Measurements from ENCODE around the gene CNOT11.
A peak's percentile ranks its signal among the peaks of the same experiment; 100 is the strongest.

CNOT11 gene

DNA sequence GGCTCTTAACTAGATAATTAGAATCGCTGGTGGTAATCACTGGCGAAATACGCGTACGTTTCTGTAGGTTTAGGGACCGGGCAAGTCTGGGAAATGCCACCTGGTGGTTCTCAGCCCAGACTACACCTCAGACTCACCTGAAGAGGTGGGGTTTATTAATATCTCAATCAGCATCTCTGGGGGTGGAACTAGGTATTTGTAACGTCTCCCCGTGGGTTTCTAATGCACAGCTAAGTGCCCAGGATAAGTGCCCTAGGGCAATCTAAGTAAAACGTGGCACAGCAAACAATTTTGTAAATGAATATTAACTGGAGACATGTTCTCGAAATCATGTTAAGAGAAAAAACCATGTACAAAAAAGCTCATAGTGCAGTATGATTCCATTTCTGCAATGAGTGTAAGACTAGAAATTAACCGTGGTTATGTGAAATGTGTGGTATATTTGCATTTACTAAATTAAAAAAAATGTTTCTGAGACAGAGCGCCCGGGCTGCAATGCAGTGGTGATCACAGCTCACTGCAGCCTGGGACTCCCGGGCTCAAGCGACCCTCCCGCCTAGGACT, 760 bp upstream of the CNOT11 start:
- TF ChIP-seq, protein P1, sequence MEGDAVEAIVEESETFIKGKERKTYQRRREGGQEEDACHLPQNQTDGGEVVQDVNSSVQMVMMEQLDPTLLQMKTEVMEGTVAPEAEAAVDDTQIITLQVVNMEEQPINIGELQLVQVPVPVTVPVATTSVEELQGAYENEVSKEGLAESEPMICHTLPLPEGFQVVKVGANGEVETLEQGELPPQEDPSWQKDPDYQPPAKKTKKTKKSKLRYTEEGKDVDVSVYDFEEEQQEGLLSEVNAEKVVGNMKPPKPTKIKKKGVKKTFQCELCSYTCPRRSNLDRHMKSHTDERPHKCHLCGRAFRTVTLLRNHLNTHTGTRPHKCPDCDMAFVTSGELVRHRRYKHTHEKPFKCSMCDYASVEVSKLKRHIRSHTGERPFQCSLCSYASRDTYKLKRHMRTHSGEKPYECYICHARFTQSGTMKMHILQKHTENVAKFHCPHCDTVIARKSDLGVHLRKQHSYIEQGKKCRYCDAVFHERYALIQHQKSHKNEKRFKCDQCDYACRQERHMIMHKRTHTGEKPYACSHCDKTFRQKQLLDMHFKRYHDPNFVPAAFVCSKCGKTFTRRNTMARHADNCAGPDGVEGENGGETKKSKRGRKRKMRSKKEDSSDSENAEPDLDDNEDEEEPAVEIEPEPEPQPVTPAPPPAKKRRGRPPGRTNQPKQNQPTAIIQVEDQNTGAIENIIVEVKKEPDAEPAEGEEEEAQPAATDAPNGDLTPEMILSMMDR (IDR thresholded peaks at IDR 0.05; ENCODE audit: low read length, missing control alignments): no peak
- H3K4me3 ChIP-seq (replicated peaks; ENCODE audit: low read depth, low read length): peak overlapping the region; percentile 88
- no peak for DNase-seq (ENCODE audit: low read depth)

DNA sequence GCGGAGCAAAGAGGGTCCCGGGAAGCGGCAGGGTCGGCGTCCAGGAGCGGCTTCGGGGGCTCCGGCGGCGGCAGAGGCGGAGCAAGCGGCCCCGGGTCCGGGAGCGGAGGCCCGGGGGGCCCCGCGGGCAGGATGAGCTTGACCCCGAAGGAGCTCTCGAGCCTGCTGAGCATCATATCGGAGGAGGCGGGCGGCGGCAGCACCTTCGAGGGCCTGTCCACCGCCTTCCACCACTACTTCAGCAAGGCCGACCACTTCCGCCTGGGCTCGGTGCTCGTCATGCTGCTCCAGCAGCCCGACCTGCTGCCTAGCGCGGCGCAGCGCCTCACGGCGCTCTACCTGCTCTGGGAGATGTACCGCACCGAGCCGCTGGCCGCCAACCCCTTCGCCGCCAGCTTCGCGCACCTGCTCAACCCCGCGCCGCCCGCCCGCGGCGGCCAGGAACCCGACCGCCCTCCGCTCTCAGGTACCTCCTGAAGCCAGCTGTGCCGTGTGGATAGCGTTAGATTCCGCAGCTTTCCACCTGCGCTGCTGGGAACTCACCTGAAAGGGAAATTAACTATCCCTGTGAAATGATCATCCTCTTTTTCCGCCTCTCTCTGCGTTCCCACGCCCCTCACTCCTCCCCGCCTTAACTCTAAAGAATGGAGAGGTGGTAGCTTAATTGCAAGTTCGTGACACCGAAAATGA, 472 bp downstream of the CNOT11 start:
- TF ChIP-seq, protein P1 (IDR thresholded peaks at IDR 0.05; ENCODE audit: low read length, missing control alignments): no peak
- peak overlapping the region; percentile 88 for H3K4me3 ChIP-seq (replicated peaks; ENCODE audit: low read depth, low read length)
- peak; percentile 56 for DNase-seq (ENCODE audit: low read depth)

DNA sequence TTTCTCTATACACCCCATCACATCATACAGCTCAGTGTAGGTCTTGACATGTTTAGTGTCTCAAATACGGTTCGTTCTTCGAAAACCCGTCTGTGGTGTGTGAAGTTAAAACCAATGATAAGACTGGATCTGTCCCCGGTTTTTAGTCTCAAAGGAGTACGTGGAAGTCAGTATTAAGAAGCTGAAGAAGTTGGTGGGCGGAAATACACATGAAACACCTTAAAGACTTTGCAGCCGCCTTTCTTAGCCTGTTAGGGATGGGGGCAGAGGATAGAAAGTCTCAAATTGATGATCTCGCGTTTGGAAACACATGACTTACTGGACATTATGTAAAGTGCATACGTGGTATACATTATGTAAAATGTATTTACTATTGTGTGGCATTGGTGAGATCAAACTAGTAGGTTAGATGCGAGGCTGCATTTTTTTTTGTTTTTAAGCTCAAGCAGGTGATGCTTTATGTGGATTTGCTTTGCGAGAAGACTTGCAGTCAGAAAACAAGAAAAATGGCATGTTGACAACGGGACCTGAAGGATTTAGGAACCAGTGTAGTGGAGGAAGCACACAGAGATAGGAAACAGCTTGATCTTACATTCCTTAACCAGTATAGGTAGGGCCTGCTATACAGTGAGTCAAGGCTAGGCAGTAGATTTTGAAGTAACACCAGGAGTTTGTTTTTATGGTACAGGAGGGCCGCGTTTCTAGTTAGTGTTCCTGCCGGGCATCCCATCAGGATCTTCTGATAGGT, 1.2 kb downstream of the CNOT11 start:
- no peak for DNase-seq (ENCODE audit: low read depth)
- H3K4me3 ChIP-seq (replicated peaks; ENCODE audit: low read depth, low read length): peak overlapping the region; percentile 88
- TF ChIP-seq, protein P1 (IDR thresholded peaks at IDR 0.05; ENCODE audit: low read length, missing control alignments): no peak

DNA sequence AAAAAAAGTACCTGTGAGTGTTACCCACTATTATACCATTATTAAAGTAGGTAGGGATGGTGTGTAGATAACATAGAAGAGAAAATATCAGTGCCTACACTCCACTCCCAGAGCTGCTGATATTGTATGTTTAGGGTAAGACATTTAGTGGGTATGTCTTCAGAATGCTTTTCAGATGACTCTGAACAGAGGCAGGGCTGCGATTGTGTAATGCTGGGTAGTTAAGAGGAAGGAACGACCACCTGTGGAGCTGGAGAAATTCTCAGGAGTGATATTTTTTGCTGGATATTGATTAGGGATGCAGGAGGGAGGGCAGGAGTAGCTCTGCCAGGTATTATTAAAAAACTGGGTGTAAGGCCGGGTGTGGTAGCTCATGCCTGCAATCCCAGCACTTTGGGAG, 2.8 kb downstream of the CNOT11 start:
- DNase-seq (ENCODE audit: low read depth): peak; percentile 25
- H3K4me3 ChIP-seq (replicated peaks; ENCODE audit: low read depth, low read length): no peak overlapping the region
- TF ChIP-seq, protein P1 (IDR thresholded peaks at IDR 0.05; ENCODE audit: low read length, missing control alignments): no peak

DNA sequence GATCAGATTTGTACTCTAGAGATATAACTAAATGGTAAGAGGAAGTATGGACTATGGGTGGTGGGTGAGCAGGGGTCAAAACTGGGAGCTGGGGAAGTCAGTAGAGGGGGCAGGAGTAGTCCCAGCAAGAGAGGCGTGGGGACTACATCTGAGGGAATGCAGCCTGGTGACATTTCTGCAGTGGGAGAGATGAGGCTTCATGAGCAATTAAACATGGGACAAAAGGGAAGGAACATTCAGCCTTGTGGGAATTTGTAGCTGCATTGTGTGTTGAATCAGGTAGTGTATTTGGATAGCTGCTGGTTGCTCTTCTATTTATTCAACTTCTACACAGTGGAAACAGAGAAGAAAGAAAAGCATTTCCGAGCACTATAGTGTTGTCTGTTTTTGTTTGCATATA, 3.6 kb downstream of the CNOT11 start:
- TF ChIP-seq, protein P1 (IDR thresholded peaks at IDR 0.05; ENCODE audit: low read length, missing control alignments): no peak
- H3K4me3 ChIP-seq (replicated peaks; ENCODE audit: low read depth, low read length): no peak overlapping the region
- DNase-seq (ENCODE audit: low read depth): no peak

DNA sequence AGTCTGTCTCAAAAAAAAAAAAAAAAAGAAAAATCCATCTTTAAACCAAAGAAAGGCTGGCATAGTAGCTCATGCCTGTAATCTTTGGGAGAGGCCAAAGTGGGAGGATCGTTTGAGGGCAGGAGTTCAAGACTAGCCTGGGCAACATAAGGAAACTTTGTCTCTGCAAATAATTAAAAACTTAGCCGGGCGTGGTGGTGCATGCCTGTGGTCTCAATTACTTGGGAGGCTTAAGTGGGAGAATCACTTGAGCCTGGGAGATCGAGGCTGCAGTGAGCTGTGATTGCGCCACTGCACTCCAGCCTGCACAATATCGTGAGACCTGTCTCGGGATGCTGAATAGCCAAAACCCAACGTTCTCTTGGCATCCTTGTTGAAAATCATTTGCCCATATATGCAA, 6.1 kb downstream of the CNOT11 start:
- no peak overlapping the region for H3K4me3 ChIP-seq (replicated peaks; ENCODE audit: low read depth, low read length)
- no peak for DNase-seq (ENCODE audit: low read depth)
- TF ChIP-seq, protein P1 (IDR thresholded peaks at IDR 0.05; ENCODE audit: low read length, missing control alignments): no peak
